ENCODE measurements around the gene AKR1D1.

Gene AKR1D1

DNA sequence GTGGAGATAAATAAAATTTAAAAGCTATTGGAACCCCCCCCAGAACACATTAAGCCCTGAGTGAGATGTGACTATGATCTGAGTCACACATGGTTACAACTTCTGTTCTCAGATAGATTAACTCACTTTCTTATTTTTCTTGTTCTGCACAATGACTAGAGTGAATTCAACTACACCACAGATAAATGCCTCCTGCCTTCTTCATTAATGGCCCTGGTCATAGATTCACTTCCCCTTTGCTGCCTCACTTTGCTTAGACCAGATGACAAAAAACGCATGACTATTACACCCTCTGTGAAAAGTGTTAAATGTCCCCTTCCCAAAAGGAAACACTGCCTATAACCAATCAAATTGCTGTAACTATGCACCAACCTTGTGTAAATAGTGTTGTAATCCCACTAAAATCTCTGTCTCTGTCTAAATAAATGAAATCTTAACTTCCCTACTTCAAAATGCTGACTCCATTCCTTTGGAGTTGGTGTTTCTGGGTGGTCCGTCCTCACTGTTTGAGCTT lies 49.4 kb downstream of the AKR1D1 start:
- no peak overlapping the region for H3K9ac ChIP-seq (ENCODE audit: low read depth, low read length)
- no peak overlapping the region for H2AFZ ChIP-seq (ENCODE audit: low read depth, low read length)
- no peak overlapping the region for H3K27ac ChIP-seq (ENCODE audit: low read length)
- H3K79me2 ChIP-seq (ENCODE audit: insufficient read depth, low read length): no peaks in the 10 kb centered on the region
- no peaks in the 10 kb centered on the region for H3K27me3 ChIP-seq (ENCODE audit: insufficient read depth, low read length, poor library complexity)
- no peak for DNase-seq
- H3K36me3 ChIP-seq (ENCODE audit: insufficient read depth, low read length): no peaks in the 10 kb centered on the region
- H3K9me3 ChIP-seq (ENCODE audit: insufficient read depth, low read length, severe bottlenecking): no peaks in the 10 kb centered on the region
- TF ChIP-seq, protein P1, sequence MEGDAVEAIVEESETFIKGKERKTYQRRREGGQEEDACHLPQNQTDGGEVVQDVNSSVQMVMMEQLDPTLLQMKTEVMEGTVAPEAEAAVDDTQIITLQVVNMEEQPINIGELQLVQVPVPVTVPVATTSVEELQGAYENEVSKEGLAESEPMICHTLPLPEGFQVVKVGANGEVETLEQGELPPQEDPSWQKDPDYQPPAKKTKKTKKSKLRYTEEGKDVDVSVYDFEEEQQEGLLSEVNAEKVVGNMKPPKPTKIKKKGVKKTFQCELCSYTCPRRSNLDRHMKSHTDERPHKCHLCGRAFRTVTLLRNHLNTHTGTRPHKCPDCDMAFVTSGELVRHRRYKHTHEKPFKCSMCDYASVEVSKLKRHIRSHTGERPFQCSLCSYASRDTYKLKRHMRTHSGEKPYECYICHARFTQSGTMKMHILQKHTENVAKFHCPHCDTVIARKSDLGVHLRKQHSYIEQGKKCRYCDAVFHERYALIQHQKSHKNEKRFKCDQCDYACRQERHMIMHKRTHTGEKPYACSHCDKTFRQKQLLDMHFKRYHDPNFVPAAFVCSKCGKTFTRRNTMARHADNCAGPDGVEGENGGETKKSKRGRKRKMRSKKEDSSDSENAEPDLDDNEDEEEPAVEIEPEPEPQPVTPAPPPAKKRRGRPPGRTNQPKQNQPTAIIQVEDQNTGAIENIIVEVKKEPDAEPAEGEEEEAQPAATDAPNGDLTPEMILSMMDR (IDR thresholded peaks at IDR 0.05; ENCODE audit: borderline replicate concordance, extremely low read depth, low read length, poor library complexity, severe bottlenecking): no peak
- TF ChIP-seq EZH2 (IDR thresholded peaks at IDR 0.05; ENCODE audit: borderline replicate concordance, low read depth, low read length, severe bottlenecking): no peak
- no peak overlapping the region for H3K4me3 ChIP-seq (ENCODE audit: low read depth in 1 of 2, low read length in 2 of 2)
- no peak overlapping the region for H3K4me2 ChIP-seq (ENCODE audit: insufficient read depth, low read length)
- ATAC-seq (ENCODE audit: insufficient read depth, low read depth): no peak
- no peaks in the 10 kb centered on the region for H3K4me1 ChIP-seq (ENCODE audit: insufficient read depth, low read length)
- no peaks in the 10 kb centered on the region for H4K20me1 ChIP-seq (ENCODE audit: insufficient read depth, low read length)

DNA sequence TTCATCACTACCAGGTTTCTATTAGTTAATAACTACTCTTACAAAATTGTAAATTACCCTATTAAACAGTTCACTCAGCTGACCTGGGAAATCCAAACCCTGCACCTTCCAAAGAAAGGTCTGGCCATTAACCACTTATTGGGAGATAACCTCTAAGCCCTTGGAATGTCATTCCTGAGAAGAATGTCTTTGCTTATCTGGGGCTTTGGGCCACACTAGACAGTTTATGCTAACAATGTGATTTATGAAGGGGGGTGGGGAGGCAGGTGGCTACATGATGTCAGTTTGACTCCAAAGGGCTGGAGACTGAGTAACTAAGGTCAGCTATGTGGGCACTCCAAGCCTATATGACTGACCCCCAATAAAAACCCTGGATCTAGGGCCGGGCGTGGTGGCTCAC lies 50.7 kb downstream of the AKR1D1 start:
- DNase-seq (no peak), ATAC-seq (ENCODE audit: insufficient read depth, low read depth) (no peak)
- no peak overlapping the region for H2AFZ ChIP-seq (ENCODE audit: low read depth, low read length)
- H3K4me1 ChIP-seq (ENCODE audit: insufficient read depth, low read length): no peaks in the 10 kb centered on the region
- no peak overlapping the region for H3K9ac ChIP-seq (ENCODE audit: low read depth, low read length)
- no peak overlapping the region for H3K4me3 ChIP-seq (ENCODE audit: low read depth in 1 of 2, low read length in 2 of 2)
- no peaks in the 10 kb centered on the region for H3K36me3 ChIP-seq (ENCODE audit: insufficient read depth, low read length)
- no peaks in the 10 kb centered on the region for H3K9me3 ChIP-seq (ENCODE audit: insufficient read depth, low read length, severe bottlenecking)
- TF ChIP-seq EZH2 (IDR thresholded peaks at IDR 0.05; ENCODE audit: borderline replicate concordance, low read depth, low read length, severe bottlenecking): no peak
- TF ChIP-seq, protein P1 (IDR thresholded peaks at IDR 0.05; ENCODE audit: borderline replicate concordance, extremely low read depth, low read length, poor library complexity, severe bottlenecking): no peak
- no peaks in the 10 kb centered on the region for H4K20me1 ChIP-seq (ENCODE audit: insufficient read depth, low read length)
- H3K27ac ChIP-seq (ENCODE audit: low read length): no peak overlapping the region
- no peak overlapping the region for H3K4me2 ChIP-seq (ENCODE audit: insufficient read depth, low read length)
- H3K27me3 ChIP-seq (ENCODE audit: insufficient read depth, low read length, poor library complexity): no peaks in the 10 kb centered on the region
- H3K79me2 ChIP-seq (ENCODE audit: insufficient read depth, low read length): no peaks in the 10 kb centered on the region

DNA sequence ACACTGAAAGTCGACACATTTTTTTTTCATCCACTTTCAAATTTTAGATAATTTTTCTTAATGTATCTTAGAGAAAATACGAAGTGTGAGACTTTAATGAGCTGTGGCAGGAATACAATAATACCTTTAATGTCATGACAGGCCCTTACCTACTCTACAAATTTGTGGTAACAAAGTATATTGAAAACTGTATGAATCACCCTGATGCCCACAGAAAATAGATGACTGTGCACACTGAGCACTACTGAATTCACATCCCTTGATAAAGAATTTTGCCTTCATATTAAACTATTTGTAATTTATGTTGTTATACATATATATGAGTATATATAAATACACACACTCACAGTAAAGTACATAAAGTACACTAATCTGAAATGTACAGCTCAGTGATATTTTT lies 51.7 kb downstream of the AKR1D1 start:
- DNase-seq: no peak
- Histone ChIP-seq H3K9me3 (ENCODE audit: insufficient read depth, low read length, severe bottlenecking) (no peaks in the 10 kb centered on the region), H3K4me3 (ENCODE audit: low read depth in 1 of 2, low read length in 2 of 2) (no peak overlapping the region), H4K20me1 (ENCODE audit: insufficient read depth, low read length) (no peaks in the 10 kb centered on the region), H2AFZ (ENCODE audit: low read depth, low read length) (no peak overlapping the region), H3K27me3 (ENCODE audit: insufficient read depth, low read length, poor library complexity) (no peaks in the 10 kb centered on the region), H3K79me2 (ENCODE audit: insufficient read depth, low read length) (no peaks in the 10 kb centered on the region), H3K27ac (ENCODE audit: low read length) (no peak overlapping the region), H3K4me1 (ENCODE audit: insufficient read depth, low read length) (no peaks in the 10 kb centered on the region), H3K36me3 (ENCODE audit: insufficient read depth, low read length) (no peaks in the 10 kb centered on the region), H3K9ac (ENCODE audit: low read depth, low read length) (no peak overlapping the region), H3K4me2 (ENCODE audit: insufficient read depth, low read length) (no peak overlapping the region)
- no peak for ATAC-seq (ENCODE audit: insufficient read depth, low read depth)
- TF ChIP-seq, protein P1 (IDR thresholded peaks at IDR 0.05; ENCODE audit: borderline replicate concordance, extremely low read depth, low read length, poor library complexity, severe bottlenecking): no peak
- TF ChIP-seq EZH2 (IDR thresholded peaks at IDR 0.05; ENCODE audit: borderline replicate concordance, low read depth, low read length, severe bottlenecking): no peak

Measured in DND-41 (cell line).